ENCODE measurements around the gene WASHC4.

The WASHC4 gene

DNA sequence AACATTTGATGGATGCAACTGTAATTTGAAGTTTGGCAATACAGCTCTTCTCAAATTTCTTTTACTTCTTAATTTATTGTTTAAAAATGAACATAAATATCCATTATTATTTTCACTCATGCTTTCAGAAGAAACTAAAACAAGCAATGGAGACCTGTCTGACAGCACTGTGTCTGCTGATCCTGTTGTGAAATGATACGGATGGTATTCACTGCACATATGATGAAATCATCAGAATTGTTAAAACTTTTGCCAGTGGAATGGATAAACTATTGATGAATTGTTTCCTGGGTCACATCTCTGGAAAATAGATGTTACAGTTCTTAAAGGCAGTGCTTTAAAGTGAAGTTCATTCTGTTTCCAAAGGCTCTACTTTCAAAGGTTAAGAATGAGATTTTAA, 59.2 kb downstream of the WASHC4 start:
- peaks cover 43% of the 10 kb centered on the region for H3K36me3 ChIP-seq (ENCODE audit: insufficient read depth, low read length)
- TF ChIP-seq, protein P1, sequence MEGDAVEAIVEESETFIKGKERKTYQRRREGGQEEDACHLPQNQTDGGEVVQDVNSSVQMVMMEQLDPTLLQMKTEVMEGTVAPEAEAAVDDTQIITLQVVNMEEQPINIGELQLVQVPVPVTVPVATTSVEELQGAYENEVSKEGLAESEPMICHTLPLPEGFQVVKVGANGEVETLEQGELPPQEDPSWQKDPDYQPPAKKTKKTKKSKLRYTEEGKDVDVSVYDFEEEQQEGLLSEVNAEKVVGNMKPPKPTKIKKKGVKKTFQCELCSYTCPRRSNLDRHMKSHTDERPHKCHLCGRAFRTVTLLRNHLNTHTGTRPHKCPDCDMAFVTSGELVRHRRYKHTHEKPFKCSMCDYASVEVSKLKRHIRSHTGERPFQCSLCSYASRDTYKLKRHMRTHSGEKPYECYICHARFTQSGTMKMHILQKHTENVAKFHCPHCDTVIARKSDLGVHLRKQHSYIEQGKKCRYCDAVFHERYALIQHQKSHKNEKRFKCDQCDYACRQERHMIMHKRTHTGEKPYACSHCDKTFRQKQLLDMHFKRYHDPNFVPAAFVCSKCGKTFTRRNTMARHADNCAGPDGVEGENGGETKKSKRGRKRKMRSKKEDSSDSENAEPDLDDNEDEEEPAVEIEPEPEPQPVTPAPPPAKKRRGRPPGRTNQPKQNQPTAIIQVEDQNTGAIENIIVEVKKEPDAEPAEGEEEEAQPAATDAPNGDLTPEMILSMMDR (conservative IDR thresholded peaks at IDR 0.05; ENCODE audit: low read length), result no peak
- no peak for TF ChIP-seq EZH2phosphoT487 (IDR thresholded peaks at IDR 0.05; ENCODE audit: borderline replicate concordance)
- H3K9ac ChIP-seq (ENCODE audit: low read depth, low read length, poor library complexity, severe bottlenecking), result no peak overlapping the region
- H3K79me2 ChIP-seq (ENCODE audit: insufficient read depth, low read length), result no peaks in the 10 kb centered on the region
- H3K9me2 ChIP-seq (replicated peaks; ENCODE audit: low read depth, low read length), result no peaks in the 10 kb centered on the region
- peaks cover 7% of the 10 kb centered on the region for H3K4me1 ChIP-seq (ENCODE audit: insufficient read depth, low read length, poor library complexity, severe bottlenecking)
- H3F3A ChIP-seq (ENCODE audit: low read depth), result no peaks in the 10 kb centered on the region
- no peaks in the 10 kb centered on the region for H4K20me1 ChIP-seq (ENCODE audit: insufficient read depth, low read length, poor library complexity, severe bottlenecking)
- H3K4me2 ChIP-seq (ENCODE audit: low read depth, low read length, poor library complexity, severe bottlenecking), result no peak overlapping the region
- H3K27me3 ChIP-seq (ENCODE audit: insufficient read depth, low read length, poor library complexity, severe bottlenecking), result no peaks in the 10 kb centered on the region
- H3K9me3 ChIP-seq (ENCODE audit: insufficient read depth, low read depth, low read length), result no peaks in the 10 kb centered on the region
- H3K4me3 ChIP-seq (ENCODE audit: low read length, poor library complexity, severe bottlenecking), result no peak overlapping the region
- no peak overlapping the region for H2AFZ ChIP-seq (ENCODE audit: low read length)

DNA sequence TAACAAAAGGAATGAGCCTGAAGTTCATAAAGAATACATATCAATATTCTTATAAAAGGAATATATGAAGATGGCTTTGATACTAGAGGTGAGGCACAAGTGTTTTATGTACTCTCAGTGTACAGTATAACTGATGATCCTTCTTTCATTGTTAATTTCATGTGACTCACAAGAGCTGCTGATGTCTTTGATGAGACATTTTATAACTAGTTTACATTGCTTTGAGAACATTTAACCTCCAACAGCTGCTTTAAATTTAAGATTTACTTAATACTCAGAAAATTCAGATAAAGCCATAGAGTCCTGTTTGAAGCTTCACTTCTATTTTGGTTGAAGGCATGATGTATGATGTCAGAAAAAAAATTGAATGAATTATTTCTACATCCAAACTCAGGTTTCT, 59.8 kb downstream of the WASHC4 start:
- Histone ChIP-seq H3K9me2 (replicated peaks; ENCODE audit: low read depth, low read length) (no peaks in the 10 kb centered on the region), H3K36me3 (ENCODE audit: insufficient read depth, low read length) (peaks cover 40% of the 10 kb centered on the region), H4K20me1 (ENCODE audit: insufficient read depth, low read length, poor library complexity, severe bottlenecking) (no peaks in the 10 kb centered on the region)

DNA sequence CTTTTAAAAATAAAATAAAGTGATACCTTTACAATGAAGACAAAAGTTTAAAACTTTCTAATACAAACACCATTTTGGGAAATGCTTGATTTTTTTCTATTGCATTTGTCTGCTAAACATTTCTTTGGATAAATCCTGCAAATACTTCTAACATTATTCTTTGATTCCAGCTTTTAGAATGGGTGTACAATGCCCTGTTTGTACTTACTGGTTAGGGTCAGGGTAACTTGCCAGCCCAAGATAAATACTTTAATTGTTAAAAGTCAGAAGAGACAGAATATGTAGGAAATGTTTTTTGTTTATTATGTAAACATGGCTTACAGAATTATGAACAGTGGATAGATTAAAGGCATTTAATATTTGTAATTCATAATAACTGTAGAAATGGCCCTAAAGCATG, 60.5 kb downstream of the WASHC4 start:
- Histone ChIP-seq H3K27me3 (ENCODE audit: insufficient read depth, low read length, poor library complexity, severe bottlenecking) (no peaks in the 10 kb centered on the region), H3K9me2 (replicated peaks; ENCODE audit: low read depth, low read length) (no peaks in the 10 kb centered on the region), H3K4me1 (ENCODE audit: insufficient read depth, low read length, poor library complexity, severe bottlenecking) (peaks cover 17% of the 10 kb centered on the region), H3K4me3 (ENCODE audit: low read length, poor library complexity, severe bottlenecking) (no peak overlapping the region), H3K9ac (ENCODE audit: low read depth, low read length, poor library complexity, severe bottlenecking) (no peak overlapping the region), H4K20me1 (ENCODE audit: insufficient read depth, low read length, poor library complexity, severe bottlenecking) (no peaks in the 10 kb centered on the region), H2AFZ (ENCODE audit: low read length) (no peak overlapping the region), H3K9me3 (ENCODE audit: insufficient read depth, low read depth, low read length) (no peaks in the 10 kb centered on the region), H3K36me3 (ENCODE audit: insufficient read depth, low read length) (peaks cover 39% of the 10 kb centered on the region), H3K4me2 (ENCODE audit: low read depth, low read length, poor library complexity, severe bottlenecking) (no peak overlapping the region), H3F3A (ENCODE audit: low read depth) (no peaks in the 10 kb centered on the region), H3K79me2 (ENCODE audit: insufficient read depth, low read length) (no peaks in the 10 kb centered on the region)
- TF ChIP-seq, protein P1 (conservative IDR thresholded peaks at IDR 0.05; ENCODE audit: low read length), result no peak
- no peak for TF ChIP-seq EZH2phosphoT487 (IDR thresholded peaks at IDR 0.05; ENCODE audit: borderline replicate concordance)

More for the DNA sequence above, 59.8 kb downstream of the WASHC4 start:
- no peaks in the 10 kb centered on the region for H3K79me2 ChIP-seq (ENCODE audit: insufficient read depth, low read length)
- H3K4me1 ChIP-seq (ENCODE audit: insufficient read depth, low read length, poor library complexity, severe bottlenecking), result peaks cover 14% of the 10 kb centered on the region
- H3K4me3 ChIP-seq (ENCODE audit: low read length, poor library complexity, severe bottlenecking), result no peak overlapping the region
- H3F3A ChIP-seq (ENCODE audit: low read depth), result no peaks in the 10 kb centered on the region
- TF ChIP-seq, protein P1 (conservative IDR thresholded peaks at IDR 0.05; ENCODE audit: low read length), result no peak
- no peak for TF ChIP-seq EZH2phosphoT487 (IDR thresholded peaks at IDR 0.05; ENCODE audit: borderline replicate concordance)
- H3K27me3 ChIP-seq (ENCODE audit: insufficient read depth, low read length, poor library complexity, severe bottlenecking), result no peaks in the 10 kb centered on the region
- H2AFZ ChIP-seq (ENCODE audit: low read length), result no peak overlapping the region
- H3K9ac ChIP-seq (ENCODE audit: low read depth, low read length, poor library complexity, severe bottlenecking), result no peak overlapping the region
- H3K9me3 ChIP-seq (ENCODE audit: insufficient read depth, low read depth, low read length), result no peaks in the 10 kb centered on the region
- H3K4me2 ChIP-seq (ENCODE audit: low read depth, low read length, poor library complexity, severe bottlenecking), result no peak overlapping the region
